Astrocyte (in vitro differentiated cells and primary cell): ENCODE measurements around the gene COPS9. TPM values are rescaled to one million over a fixed set of nuclear protein-coding genes. Genes with fewer than 3 reads are reported as not detected.

Experiments
- DNase-seq: peaks from one replicate; pipeline ENCODE4 v3.0.0-alpha.2; 2010; ENCODE audit warnings: low read depth
- FAIRE-seq: peaks from 2 replicates; lab custom pipeline; 2011; peaks lifted over from hg19 to GRCh38; lab: Jason Lieb, UNC
- H2AFZ ChIP-seq: 2 replicates; pipeline ENCODE4 v1.6.0; 2012; ENCODE audit warnings: low read depth, low read length, inconsistent platforms
- H3K27ac ChIP-seq: 2 replicates; pipeline ENCODE4 v1.5.1; 2011; ENCODE audit warnings: low read depth, low read length, inconsistent platforms
- H3K27me3 ChIP-seq: 2 replicates; pipeline ENCODE4 v1.6.0; 2011; ENCODE audit warnings: low read length, inconsistent platforms; ENCODE audit not compliant: insufficient read depth
- H3K36me3 ChIP-seq: 2 replicates; pipeline ENCODE4 v1.5.1; 2011; ENCODE audit warnings: low read length, inconsistent platforms; ENCODE audit not compliant: insufficient read depth
- H3K4me1 ChIP-seq: 2 replicates; pipeline ENCODE4 v1.5.1; 2011; ENCODE audit warnings: low read length, inconsistent platforms; ENCODE audit not compliant: insufficient read depth
- H3K4me2 ChIP-seq: 2 replicates; pipeline ENCODE4 v1.6.0; 2012; ENCODE audit warnings: low read length, inconsistent platforms
- H3K4me3 ChIP-seq: 2 replicates; pipeline ENCODE4 v1.5.1; 2011; ENCODE audit warnings: low read depth, mild to moderate bottlenecking, low read length, inconsistent platforms; ENCODE audit not compliant: insufficient read depth
- H3K79me2 ChIP-seq: 2 replicates; pipeline ENCODE4 v1.6.0; 2012; ENCODE audit warnings: mild to moderate bottlenecking, low read length, inconsistent platforms; ENCODE audit not compliant: insufficient read depth
- H3K9ac ChIP-seq: 2 replicates; pipeline ENCODE4 v1.6.0; 2012; ENCODE audit warnings: mild to moderate bottlenecking, low read length, inconsistent platforms
- H3K9me3 ChIP-seq: 2 replicates; pipeline ENCODE4 v1.5.1; 2012; ENCODE audit warnings: low read depth, mild to moderate bottlenecking, low read length, inconsistent platforms; ENCODE audit not compliant: insufficient read depth
- H4K20me1 ChIP-seq: 2 replicates; pipeline ENCODE4 v1.6.0; 2012; ENCODE audit warnings: low read length, inconsistent platforms; ENCODE audit not compliant: insufficient read depth
- H3K27ac Mint-ChIP-seq: one replicate; pipeline ENCODE4 v1.8.0; 2021; ENCODE audit warnings: mild to moderate bottlenecking, mixed read lengths; ENCODE audit not compliant: unreplicated experiment
- H3K27me3 Mint-ChIP-seq: one replicate; pipeline ENCODE4 v1.8.0; 2021; ENCODE audit warnings: low read depth, mixed read lengths; ENCODE audit not compliant: unreplicated experiment
- H3K36me3 Mint-ChIP-seq: one replicate; pipeline ENCODE4 v1.8.0; 2021; ENCODE audit warnings: low read depth, mixed read lengths; ENCODE audit not compliant: unreplicated experiment
- H3K4me1 Mint-ChIP-seq: one replicate; pipeline ENCODE4 v1.8.0; 2021; ENCODE audit warnings: low read depth, mixed read lengths; ENCODE audit not compliant: unreplicated experiment
- H3K4me3 Mint-ChIP-seq: one replicate; pipeline ENCODE4 v1.8.0; 2021; ENCODE audit warnings: mild to moderate bottlenecking, moderate library complexity, mixed read lengths; ENCODE audit not compliant: unreplicated experiment
- H3K9me3 Mint-ChIP-seq: one replicate; pipeline ENCODE4 v1.8.0; 2021; ENCODE audit warnings: mild to moderate bottlenecking, mixed read lengths; ENCODE audit not compliant: unreplicated experiment
- EZH2 ChIP-seq: IDR thresholded peaks from 2 replicates; pipeline ENCODE4 v1.6.1; 2012; ENCODE audit warnings: mild to moderate bottlenecking, low read length, inconsistent platforms; ENCODE audit not compliant: insufficient read depth
- total RNA-seq: library from RNA; stranded (reverse); gene quantifications from 2 replicates; pipeline ENCODE4 v1.2.1, GENCODE V29; 2021
- TF ChIP-seq, protein P1 (sequence below): IDR thresholded peaks from 2 replicates; pipeline ENCODE4 v1.5.1; 2011; ENCODE audit warnings: low read depth, mild to moderate bottlenecking, inconsistent platforms, low read length, moderate library complexity; ENCODE audit not compliant: insufficient read depth

COPS9 gene
- total RNA-seq, 1 donor from 2014 or later: 192 TPM

DNA sequence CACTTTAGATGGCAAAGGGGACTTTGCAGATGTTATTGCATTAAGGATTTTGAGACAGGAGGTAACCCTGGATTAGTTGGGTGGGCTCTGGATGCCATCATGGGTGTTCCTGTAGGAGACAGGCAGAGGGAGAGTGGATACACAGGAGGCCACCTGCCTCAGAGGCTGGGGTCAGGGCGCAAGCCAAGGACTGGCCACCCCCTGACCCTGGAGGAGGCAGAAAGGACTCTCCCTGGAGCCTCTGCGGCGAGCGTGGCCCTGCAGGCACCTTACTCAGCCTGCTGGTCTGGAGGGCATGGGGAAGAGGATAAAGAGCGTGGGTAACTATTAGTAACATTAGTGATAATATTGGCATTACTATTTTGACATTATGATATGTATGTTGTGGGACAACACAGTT lies 25.9 kb upstream of the COPS9 start:
- Histone ChIP-seq H3K9ac (no peak overlapping the region), H3K4me2 (no peak overlapping the region), H3K9me3 (no peaks in the 10 kb centered on the region), H3K4me1 (no peaks in the 10 kb centered on the region), H3K4me3 (no peak overlapping the region), H2AFZ (no peak overlapping the region), H3K27me3 (peaks cover 4% of the 10 kb centered on the region), H3K27ac (no peak overlapping the region), H4K20me1 (no peaks in the 10 kb centered on the region), H3K36me3 (no peaks in the 10 kb centered on the region), H3K79me2 (no peaks in the 10 kb centered on the region)
- H3K9me3 Mint-ChIP-seq: peaks cover 6% of the 10 kb centered on the region
- H3K27me3 Mint-ChIP-seq: peaks cover 51% of the 10 kb centered on the region
- no peak for TF ChIP-seq EZH2
- TF ChIP-seq, protein P1, sequence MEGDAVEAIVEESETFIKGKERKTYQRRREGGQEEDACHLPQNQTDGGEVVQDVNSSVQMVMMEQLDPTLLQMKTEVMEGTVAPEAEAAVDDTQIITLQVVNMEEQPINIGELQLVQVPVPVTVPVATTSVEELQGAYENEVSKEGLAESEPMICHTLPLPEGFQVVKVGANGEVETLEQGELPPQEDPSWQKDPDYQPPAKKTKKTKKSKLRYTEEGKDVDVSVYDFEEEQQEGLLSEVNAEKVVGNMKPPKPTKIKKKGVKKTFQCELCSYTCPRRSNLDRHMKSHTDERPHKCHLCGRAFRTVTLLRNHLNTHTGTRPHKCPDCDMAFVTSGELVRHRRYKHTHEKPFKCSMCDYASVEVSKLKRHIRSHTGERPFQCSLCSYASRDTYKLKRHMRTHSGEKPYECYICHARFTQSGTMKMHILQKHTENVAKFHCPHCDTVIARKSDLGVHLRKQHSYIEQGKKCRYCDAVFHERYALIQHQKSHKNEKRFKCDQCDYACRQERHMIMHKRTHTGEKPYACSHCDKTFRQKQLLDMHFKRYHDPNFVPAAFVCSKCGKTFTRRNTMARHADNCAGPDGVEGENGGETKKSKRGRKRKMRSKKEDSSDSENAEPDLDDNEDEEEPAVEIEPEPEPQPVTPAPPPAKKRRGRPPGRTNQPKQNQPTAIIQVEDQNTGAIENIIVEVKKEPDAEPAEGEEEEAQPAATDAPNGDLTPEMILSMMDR: no peak
- FAIRE-seq (no peak), DNase-seq (no peak)
- H3K36me3 Mint-ChIP-seq: no peaks in the 10 kb centered on the region
- no peak overlapping the region for H3K4me3 Mint-ChIP-seq
- no peak overlapping the region for H3K27ac Mint-ChIP-seq
- H3K4me1 Mint-ChIP-seq: no peaks in the 10 kb centered on the region

DNA sequence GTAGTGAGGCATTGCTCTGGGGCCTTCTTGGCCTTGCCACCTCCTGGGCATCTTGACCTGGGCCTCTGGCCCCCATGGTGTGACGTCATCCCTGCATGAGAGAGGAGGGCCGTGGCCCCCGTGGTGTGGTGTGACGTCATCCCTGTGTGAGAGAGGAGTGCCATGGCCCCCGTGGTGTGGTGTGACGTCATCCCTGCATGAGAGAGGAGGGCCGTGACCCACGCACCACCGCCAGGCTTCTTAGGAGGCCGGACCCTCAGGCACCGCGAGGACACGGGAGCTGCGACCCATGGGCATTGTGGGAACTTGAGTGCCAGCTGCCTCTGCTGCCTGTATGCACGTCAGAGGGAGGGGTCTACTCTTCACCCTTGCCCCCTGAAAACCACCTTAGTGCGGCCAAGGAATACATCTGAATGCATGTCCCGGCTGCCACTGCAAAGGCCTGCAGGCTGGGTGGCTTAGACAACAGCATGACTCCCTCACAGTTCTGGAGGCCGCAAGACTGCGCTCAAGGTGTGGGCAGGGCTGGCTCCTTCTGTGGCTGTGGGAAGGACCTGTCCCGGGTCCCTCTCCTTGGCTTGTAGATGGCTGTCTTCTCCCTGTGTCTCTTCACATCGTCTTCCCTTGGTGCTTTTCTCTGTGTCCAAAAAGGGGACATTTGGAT lies 25.1 kb upstream of the COPS9 start:
- Mint-ChIP-seq H3K27me3 (peaks cover 50% of the 10 kb centered on the region), H3K36me3 (no peaks in the 10 kb centered on the region), H3K9me3 (peaks cover 6% of the 10 kb centered on the region), H3K27ac (no peak overlapping the region), H3K4me3 (no peak overlapping the region), H3K4me1 (no peaks in the 10 kb centered on the region)
- no peak overlapping the region for H3K27ac ChIP-seq
- H3K4me1 ChIP-seq: no peaks in the 10 kb centered on the region
- no peak overlapping the region for H3K4me3 ChIP-seq
- no peaks in the 10 kb centered on the region for H4K20me1 ChIP-seq
- H3K36me3 ChIP-seq: no peaks in the 10 kb centered on the region
- peaks cover 7% of the 10 kb centered on the region for H3K27me3 ChIP-seq
- no peak overlapping the region for H3K9ac ChIP-seq
- H2AFZ ChIP-seq: no peak overlapping the region
- no peaks in the 10 kb centered on the region for H3K9me3 ChIP-seq
- TF ChIP-seq EZH2: no peak
- TF ChIP-seq, protein P1: no peak
- FAIRE-seq (no peak), DNase-seq (no peak)
- H3K79me2 ChIP-seq: no peaks in the 10 kb centered on the region
- H3K4me2 ChIP-seq: no peak overlapping the region

DNA sequence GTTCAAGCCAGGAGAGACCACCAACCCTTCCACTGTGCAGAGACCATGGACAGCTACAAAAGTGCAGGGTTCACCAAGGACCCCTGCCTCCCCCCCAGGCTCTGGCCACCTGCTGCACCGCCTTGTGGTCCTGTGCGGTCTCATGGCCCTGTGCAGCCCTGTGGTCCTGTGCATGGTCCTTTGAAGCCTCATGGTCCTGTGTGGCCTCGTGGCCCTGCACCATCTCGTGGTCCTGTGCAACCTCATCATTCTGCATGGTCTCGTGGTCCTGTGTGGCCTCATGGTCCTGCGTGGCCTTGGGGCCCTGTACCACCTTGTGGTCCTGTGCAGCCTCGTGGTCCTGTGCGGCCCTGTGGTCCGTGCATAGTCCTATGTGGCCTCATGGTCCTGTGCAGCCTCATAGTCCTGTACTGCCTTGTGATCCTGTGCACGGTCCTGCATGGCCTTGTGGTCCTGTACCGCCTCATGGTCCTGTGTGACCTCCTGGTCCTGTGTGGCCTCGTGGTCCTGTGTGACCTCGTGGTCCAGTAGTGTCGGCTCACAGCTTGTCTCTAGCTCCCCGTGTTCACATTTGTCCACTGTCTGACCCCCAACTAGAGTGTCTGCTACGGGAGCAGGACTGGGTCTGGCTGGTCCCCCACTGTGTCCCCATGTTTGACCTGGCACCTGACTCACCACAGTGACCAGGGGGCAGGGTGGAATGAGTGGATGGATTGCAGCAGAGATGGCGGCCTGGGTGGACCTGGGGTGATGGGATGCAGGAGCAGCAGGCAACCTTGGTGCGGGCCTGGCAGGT lies 24.4 kb upstream of the COPS9 start:
- Histone ChIP-seq H3K9ac (no peak overlapping the region), H3K4me2 (no peak overlapping the region), H3K27me3 (peaks cover 7% of the 10 kb centered on the region), H3K79me2 (no peaks in the 10 kb centered on the region), H2AFZ (no peak overlapping the region), H3K27ac (no peak overlapping the region), H3K4me3 (no peak overlapping the region), H4K20me1 (no peaks in the 10 kb centered on the region), H3K36me3 (no peaks in the 10 kb centered on the region), H3K4me1 (no peaks in the 10 kb centered on the region), H3K9me3 (no peaks in the 10 kb centered on the region)
- Mint-ChIP-seq H3K9me3 (peaks cover 5% of the 10 kb centered on the region), H3K36me3 (no peaks in the 10 kb centered on the region), H3K4me3 (no peak overlapping the region), H3K4me1 (peaks cover 7% of the 10 kb centered on the region), H3K27me3 (peaks cover 44% of the 10 kb centered on the region), H3K27ac (no peak overlapping the region)
- DNase-seq (no peak), FAIRE-seq (no peak)
- no peak for TF ChIP-seq EZH2
- TF ChIP-seq, protein P1: no peak
